ENCODE measurements around the gene PTPN6. TPM values are rescaled to one million over a fixed set of nuclear protein-coding genes. Genes with fewer than 3 reads are reported as not detected.

The PTPN6 gene
- total RNA-seq, 1 donor from 2014 or later, result 15.6 TPM

Small RNA genes lying within 50 kb of the gene (microRNA-seq; reads per million reads assigned to microRNA genes)
- gene MIR141 (12,079 reads per million, percentile 97 among the genes with 10 or more reads in this experiment), gene MIR200C (148,300 reads per million, percentile 100 among the genes with 10 or more reads in this experiment)

Other genes starting within 250 kb of the PTPN6 start
- 35.4 and 94.5 TPM in 2 replicates for gene COPS7A, start 227.3 kb upstream of the PTPN6 start, total RNA-seq (ENCODE audit: low replicate concordance)
- gene MLF2, start 198.2 kb upstream of the PTPN6 start, total RNA-seq (ENCODE audit: low replicate concordance), result 187 and 371 TPM in 2 replicates
- gene PTMS, start 185.0 kb upstream of the PTPN6 start, total RNA-seq (ENCODE audit: low replicate concordance), result 191 and 395 TPM in 2 replicates
- gene LAG3, start 178.8 kb upstream of the PTPN6 start, total RNA-seq (ENCODE audit: low replicate concordance), result 0.52 and 2.6 TPM in 2 replicates
- 0.64 and 0.65 TPM in 2 replicates for gene CD4, start 161.8 kb upstream of the PTPN6 start, total RNA-seq (ENCODE audit: low replicate concordance)
- 5.4 and 17.8 TPM in 2 replicates for gene GPR162, start 129.5 kb upstream of the PTPN6 start, total RNA-seq (ENCODE audit: low replicate concordance)
- 40.7 and 66.0 TPM in 2 replicates for gene P3H3, start 122.9 kb upstream of the PTPN6 start, total RNA-seq (ENCODE audit: low replicate concordance)
- 6.3 and 25.2 TPM in 2 replicates for gene GNB3, start 110.4 kb upstream of the PTPN6 start, total RNA-seq (ENCODE audit: low replicate concordance)
- gene CDCA3, start 100.1 kb upstream of the PTPN6 start, total RNA-seq (ENCODE audit: low replicate concordance), result 31.7 and 33.5 TPM in 2 replicates
- 121 and 198 TPM in 2 replicates for gene USP5, start 99.2 kb upstream of the PTPN6 start, total RNA-seq (ENCODE audit: low replicate concordance)
- gene TPI1, start 83.8 kb upstream of the PTPN6 start, total RNA-seq (ENCODE audit: low replicate concordance), result 565 and 954 TPM in 2 replicates
- gene SPSB2, start 78.1 kb upstream of the PTPN6 start, total RNA-seq (ENCODE audit: low replicate concordance), result 6.5 and 13.9 TPM in 2 replicates
- gene LRRC23, start 46.5 kb upstream of the PTPN6 start, total RNA-seq (ENCODE audit: low replicate concordance), result 10.1 and 20.0 TPM in 2 replicates
- gene ENO2, start 36.8 kb upstream of the PTPN6 start, total RNA-seq (ENCODE audit: low replicate concordance), result 32.2 and 33.1 TPM in 2 replicates
- 131 and 139 TPM in 2 replicates for gene ATN1, start 23.4 kb upstream of the PTPN6 start, total RNA-seq (ENCODE audit: low replicate concordance)
- not detected in 2 replicates for gene RNU7-1, start 7.5 kb upstream of the PTPN6 start, total RNA-seq (ENCODE audit: low replicate concordance)
- 220 and 275 TPM in 2 replicates for gene C12orf57, start 7.3 kb upstream of the PTPN6 start, total RNA-seq (ENCODE audit: low replicate concordance)
- 252 and 377 TPM in 2 replicates for gene PHB2, start 19.3 kb downstream of the PTPN6 start, total RNA-seq (ENCODE audit: low replicate concordance)
- 46.5 and 108 TPM in 2 replicates for gene EMG1, start 19.6 kb downstream of the PTPN6 start, total RNA-seq (ENCODE audit: low replicate concordance)
- 34.4 and 79.0 TPM in 2 replicates for gene LPCAT3, start 67.1 kb downstream of the PTPN6 start, total RNA-seq (ENCODE audit: low replicate concordance)
- gene C1S, start 109.4 kb downstream of the PTPN6 start, total RNA-seq (ENCODE audit: low replicate concordance), result 2.7 and 3.1 TPM in 2 replicates
- 5.4 and 6.5 TPM in 2 replicates for gene C1R, start 141.1 kb downstream of the PTPN6 start, total RNA-seq (ENCODE audit: low replicate concordance)
- 32.4 and 58.0 TPM in 2 replicates for gene C1RL, start 157.9 kb downstream of the PTPN6 start, total RNA-seq (ENCODE audit: low replicate concordance)
- gene RBP5, start 177.5 kb downstream of the PTPN6 start, total RNA-seq (ENCODE audit: low replicate concordance), result 1.0 and 1.2 TPM in 2 replicates
- gene CLSTN3, start 179.0 kb downstream of the PTPN6 start, total RNA-seq (ENCODE audit: low replicate concordance), result 51.6 and 80.7 TPM in 2 replicates
- gene PEX5, start 238.3 kb downstream of the PTPN6 start, total RNA-seq (ENCODE audit: low replicate concordance), result 50.2 and 71.8 TPM in 2 replicates

Measured in type B pancreatic cell (in vitro differentiated cells).